ENCODE measurements around the gene PCDHGB4.

DNA sequence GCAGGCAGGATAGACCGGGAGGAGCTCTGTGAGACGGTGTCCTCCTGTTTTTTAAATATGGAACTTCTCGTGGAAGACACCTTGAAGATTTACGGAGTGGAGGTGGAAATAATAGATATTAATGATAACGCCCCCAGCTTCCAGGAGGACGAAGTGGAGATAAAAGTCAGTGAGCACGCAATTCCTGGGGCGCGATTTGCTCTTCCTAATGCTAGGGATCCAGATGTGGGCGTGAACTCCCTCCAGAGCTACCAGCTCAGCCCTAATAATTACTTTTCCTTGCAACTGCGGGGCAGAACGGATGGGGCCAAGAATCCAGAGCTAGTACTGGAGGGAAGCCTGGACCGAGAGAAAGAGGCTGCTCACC, 34.0 kb downstream of the PCDHGB4 start:
- TF ChIP-seq MAX (IDR thresholded peaks at IDR 0.05) (no peak), TEAD4 (IDR thresholded peaks at IDR 0.05) (no peak), CEBPB (IDR thresholded peaks at IDR 0.05) (no peak), CREB1 (IDR thresholded peaks at IDR 0.05; ENCODE audit: low read depth) (no peak), YY1 (IDR thresholded peaks at IDR 0.05; ENCODE audit: low read depth) (no peak), EGR1 (IDR thresholded peaks at IDR 0.05) (no peak)

All from Ishikawa (cell line).